HepG2 (cell line): ENCODE measurements around the gene PITX3. TPM values are rescaled to one million over a fixed set of nuclear protein-coding genes. Genes with fewer than 3 reads are reported as not detected.

Experiments used
- CBX5 ChIP-seq: sonication (generic); formaldehyde crosslinking; IDR thresholded peaks from 2 replicates; pipeline ENCODE4 v1.4.0; 2020; ENCODE audit warnings: missing genetic modification reagents, borderline replicate concordance
- ETS1 ChIP-seq: sonication (generic); formaldehyde crosslinking; IDR thresholded peaks from 2 replicates; pipeline ENCODE4 v1.4.0; 2020; ENCODE audit warnings: missing genetic modification reagents
- FOXC1 ChIP-seq: sonication (generic); formaldehyde crosslinking; IDR thresholded peaks from 2 replicates; pipeline ENCODE4 v1.8.0; 2022; ENCODE audit warnings: mild to moderate bottlenecking, missing genetic modification reagents, borderline replicate concordance
- HMGA1 ChIP-seq: sonication (generic); formaldehyde crosslinking; conservative IDR thresholded peaks from 2 replicates; pipeline ENCODE4 v1.4.0; 2020; ENCODE audit warnings: missing genetic modification reagents
- JARID2 ChIP-seq: sonication (generic); formaldehyde crosslinking; IDR thresholded peaks from 2 replicates; pipeline ENCODE4 v1.8.1; 2023; ENCODE audit warnings: missing genetic modification reagents, inconsistent platforms; ENCODE audit not compliant: insufficient replicate concordance
- MAFG ChIP-seq: sonication (generic); formaldehyde crosslinking; IDR thresholded peaks from 2 replicates; pipeline ENCODE4 v1.5.1; 2020; ENCODE audit warnings: mild to moderate bottlenecking, missing genetic modification reagents
- MLLT10 ChIP-seq: sonication (generic); formaldehyde crosslinking; IDR thresholded peaks from 2 replicates; pipeline ENCODE4 v1.4.0; 2020; ENCODE audit warnings: missing genetic modification reagents
- MTA3 ChIP-seq: sonication (generic); formaldehyde crosslinking; IDR thresholded peaks from 2 replicates; pipeline ENCODE4 v1.4.0; 2020; ENCODE audit warnings: missing genetic modification reagents
- MTERF4 ChIP-seq: sonication (generic); formaldehyde crosslinking; IDR thresholded peaks from 2 replicates; pipeline ENCODE4 v1.8.0; 2023; ENCODE audit warnings: mild to moderate bottlenecking, missing genetic modification reagents
- NPAS2 ChIP-seq: sonication (generic); formaldehyde crosslinking; IDR thresholded peaks from 2 replicates; pipeline ENCODE4 v1.8.0; 2022; ENCODE audit warnings: mild to moderate bottlenecking, missing genetic modification reagents, borderline replicate concordance
- NRL ChIP-seq: sonication (generic); formaldehyde crosslinking; IDR thresholded peaks from 2 replicates; pipeline ENCODE4 v1.5.0; 2020; ENCODE audit warnings: missing genetic modification reagents, mild to moderate bottlenecking, moderate library complexity, borderline replicate concordance
- SIX1 ChIP-seq: sonication (generic); formaldehyde crosslinking; IDR thresholded peaks from 2 replicates; pipeline ENCODE4 v1.4.0; 2020; ENCODE audit warnings: missing genetic modification reagents, borderline replicate concordance
- SRSF4 ChIP-seq: fragments of 200-400 bp; formaldehyde crosslinking; IDR thresholded peaks from one replicate; pipeline ENCODE4 v1.6.1; 2018; ENCODE audit warnings: mild to moderate bottlenecking, low read depth, low read length, moderate library complexity; ENCODE audit not compliant: poor library complexity, severe bottlenecking
- ZC3H4 ChIP-seq: sonication (generic); formaldehyde crosslinking; IDR thresholded peaks from 2 replicates; pipeline ENCODE4 v1.4.0; 2020; ENCODE audit warnings: missing genetic modification reagents, borderline replicate concordance
- ZNF577 ChIP-seq: sonication (generic); formaldehyde crosslinking; IDR thresholded peaks from 2 replicates; pipeline ENCODE4 v1.4.0; 2020; ENCODE audit warnings: mild to moderate bottlenecking, low read depth, missing genetic modification reagents, borderline replicate concordance
- ZNF678 ChIP-seq: sonication (generic); formaldehyde crosslinking; IDR thresholded peaks from 2 replicates; pipeline ENCODE4 v1.4.0; 2020; ENCODE audit warnings: mild to moderate bottlenecking, missing genetic modification reagents
- ZNF747 ChIP-seq: sonication (generic); formaldehyde crosslinking; IDR thresholded peaks from 2 replicates; pipeline ENCODE4 v1.8.1; 2023; ENCODE audit warnings: missing genetic modification reagents, mild to moderate bottlenecking, borderline replicate concordance
- ZNF788 ChIP-seq: sonication (generic); formaldehyde crosslinking; IDR thresholded peaks from 2 replicates; pipeline ENCODE4 v1.5.0; 2020; ENCODE audit warnings: mild to moderate bottlenecking, missing genetic modification reagents, borderline replicate concordance
- polyA plus RNA-seq, 8 experiments: library from polyadenylated mRNA; depleted of rRNA in 3 of 8; stranded (reverse) in 7 of 8; unstranded in 1 of 8; fragments of >200 nt; fragmentation: Illumina TruSeq in 4 of 8; extraction: Trizol in 4 of 8; gene quantifications; 2 replicates each; pipeline versions ENCODE4 v1.2.1 to v1.2.3, GENCODE V29; 2011 to 2016; ENCODE audit warnings: low read depth in 4 of 8, missing spikeins in 1 of 8, mixed read lengths in 1 of 8; ENCODE audit not compliant: insufficient read depth in 1 of 8
- total RNA-seq, 5 experiments: library from RNA; depleted of rRNA; stranded (reverse); fragments of >200 nt; fragmentation: Illumina TruSeq; extraction: Trizol; gene quantifications; 2 replicates each; pipeline ENCODE4 v1.2.3, GENCODE V29; 2016; ENCODE audit warnings: low read depth in 1 of 5
- TF ChIP-seq, protein P1 (sequence below): sonication (generic); formaldehyde crosslinking; conservative IDR thresholded peaks from 2 replicates; pipeline ENCODE4 v1.4.0; 2020; ENCODE audit warnings: missing genetic modification reagents
- TF ChIP-seq, protein P2 (sequence below): sonication (generic); formaldehyde crosslinking; IDR thresholded peaks from 2 replicates; pipeline ENCODE4 v1.5.0; 2020; ENCODE audit warnings: mild to moderate bottlenecking, missing genetic modification reagents, moderate library complexity
- TF ChIP-seq, protein P3 (sequence below): sonication (generic); formaldehyde crosslinking; IDR thresholded peaks from 2 replicates; pipeline ENCODE4 v1.8.0; 2022; ENCODE audit warnings: mild to moderate bottlenecking, missing genetic modification reagents, moderate library complexity

PITX3 gene
- total and polyA plus RNA-seq, 2 of the 13 experiments (the other 11 are each of a cell fraction or from before 2014, with no cell fraction given) = not detected

DNA sequence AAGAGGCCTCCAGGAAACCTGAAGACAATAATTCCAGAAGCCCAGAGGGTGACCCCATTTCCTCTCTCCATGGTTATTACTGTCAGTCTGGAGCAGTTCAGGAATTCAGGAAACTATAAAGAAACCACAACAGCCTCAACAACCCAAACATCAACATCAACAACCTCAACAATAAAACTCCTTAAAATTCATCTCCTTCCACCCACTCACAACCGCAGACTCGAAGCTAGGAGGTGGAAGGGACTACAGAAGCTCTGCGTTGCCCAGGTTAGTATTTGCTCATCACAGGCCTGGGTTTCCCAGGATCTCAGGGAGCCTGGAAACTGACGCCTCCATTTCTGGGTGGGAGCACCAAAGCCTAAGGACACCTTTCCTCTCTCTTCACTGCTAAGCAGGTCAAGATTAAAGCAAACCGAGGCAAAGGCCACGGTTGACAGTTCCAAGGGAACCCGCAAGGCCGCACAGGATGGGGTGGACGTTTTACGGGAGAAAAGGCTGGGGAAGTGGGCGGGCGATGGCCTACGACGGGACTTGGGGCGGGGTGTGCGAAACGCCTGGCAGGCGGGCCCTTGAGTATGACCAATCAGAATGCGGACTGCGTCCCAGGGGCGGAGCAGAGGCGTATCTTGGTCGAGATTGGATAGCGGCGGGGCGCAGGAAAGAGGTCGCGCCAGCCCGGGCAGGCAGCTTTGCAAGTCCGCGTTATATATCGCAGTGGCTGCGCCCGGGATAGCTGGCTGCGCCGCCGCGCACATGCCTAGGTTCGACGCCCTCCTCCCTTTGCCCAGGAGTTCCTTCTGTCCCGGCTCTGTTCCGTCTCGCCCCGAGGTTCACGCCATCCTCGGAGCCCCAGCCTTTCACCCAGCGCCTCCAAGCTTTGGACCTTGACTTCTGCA lies 15.4 kb downstream of the PITX3 start, which contains the start of gene ELOVL3 (continued):
- TF ChIP-seq SRSF4 = no peak
- no peak for TF ChIP-seq MLLT10 (CRISPR knock-in tag)
- TF ChIP-seq ZNF747 (CRISPR knock-in tag) = 0 out of 2 replicates have a peak, but pooled peaks have one; percentile 81
- TF ChIP-seq, protein P1, sequence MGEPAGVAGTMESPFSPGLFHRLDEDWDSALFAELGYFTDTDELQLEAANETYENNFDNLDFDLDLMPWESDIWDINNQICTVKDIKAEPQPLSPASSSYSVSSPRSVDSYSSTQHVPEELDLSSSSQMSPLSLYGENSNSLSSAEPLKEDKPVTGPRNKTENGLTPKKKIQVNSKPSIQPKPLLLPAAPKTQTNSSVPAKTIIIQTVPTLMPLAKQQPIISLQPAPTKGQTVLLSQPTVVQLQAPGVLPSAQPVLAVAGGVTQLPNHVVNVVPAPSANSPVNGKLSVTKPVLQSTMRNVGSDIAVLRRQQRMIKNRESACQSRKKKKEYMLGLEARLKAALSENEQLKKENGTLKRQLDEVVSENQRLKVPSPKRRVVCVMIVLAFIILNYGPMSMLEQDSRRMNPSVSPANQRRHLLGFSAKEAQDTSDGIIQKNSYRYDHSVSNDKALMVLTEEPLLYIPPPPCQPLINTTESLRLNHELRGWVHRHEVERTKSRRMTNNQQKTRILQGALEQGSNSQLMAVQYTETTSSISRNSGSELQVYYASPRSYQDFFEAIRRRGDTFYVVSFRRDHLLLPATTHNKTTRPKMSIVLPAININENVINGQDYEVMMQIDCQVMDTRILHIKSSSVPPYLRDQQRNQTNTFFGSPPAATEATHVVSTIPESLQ (CRISPR knock-in tag) = no peak
- no peak for TF ChIP-seq CBX5 (CRISPR knock-in tag)
- peak; percentile 73; the same call in 1 of the 2 replicates for TF ChIP-seq ZNF788 (CRISPR knock-in tag)
- peak; percentile 98 for TF ChIP-seq NRL (CRISPR knock-in tag)
- TF ChIP-seq ETS1 (CRISPR knock-in tag) = no peak; the same call in 1 of the 2 replicates
- no peak for TF ChIP-seq JARID2 (CRISPR knock-in tag)
- peak; percentile 99 for TF ChIP-seq FOXC1 (CRISPR knock-in tag)
- TF ChIP-seq, protein P2, sequence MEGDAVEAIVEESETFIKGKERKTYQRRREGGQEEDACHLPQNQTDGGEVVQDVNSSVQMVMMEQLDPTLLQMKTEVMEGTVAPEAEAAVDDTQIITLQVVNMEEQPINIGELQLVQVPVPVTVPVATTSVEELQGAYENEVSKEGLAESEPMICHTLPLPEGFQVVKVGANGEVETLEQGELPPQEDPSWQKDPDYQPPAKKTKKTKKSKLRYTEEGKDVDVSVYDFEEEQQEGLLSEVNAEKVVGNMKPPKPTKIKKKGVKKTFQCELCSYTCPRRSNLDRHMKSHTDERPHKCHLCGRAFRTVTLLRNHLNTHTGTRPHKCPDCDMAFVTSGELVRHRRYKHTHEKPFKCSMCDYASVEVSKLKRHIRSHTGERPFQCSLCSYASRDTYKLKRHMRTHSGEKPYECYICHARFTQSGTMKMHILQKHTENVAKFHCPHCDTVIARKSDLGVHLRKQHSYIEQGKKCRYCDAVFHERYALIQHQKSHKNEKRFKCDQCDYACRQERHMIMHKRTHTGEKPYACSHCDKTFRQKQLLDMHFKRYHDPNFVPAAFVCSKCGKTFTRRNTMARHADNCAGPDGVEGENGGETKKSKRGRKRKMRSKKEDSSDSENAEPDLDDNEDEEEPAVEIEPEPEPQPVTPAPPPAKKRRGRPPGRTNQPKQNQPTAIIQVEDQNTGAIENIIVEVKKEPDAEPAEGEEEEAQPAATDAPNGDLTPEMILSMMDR (CRISPR knock-in tag) = no peak
- TF ChIP-seq, protein P3, sequence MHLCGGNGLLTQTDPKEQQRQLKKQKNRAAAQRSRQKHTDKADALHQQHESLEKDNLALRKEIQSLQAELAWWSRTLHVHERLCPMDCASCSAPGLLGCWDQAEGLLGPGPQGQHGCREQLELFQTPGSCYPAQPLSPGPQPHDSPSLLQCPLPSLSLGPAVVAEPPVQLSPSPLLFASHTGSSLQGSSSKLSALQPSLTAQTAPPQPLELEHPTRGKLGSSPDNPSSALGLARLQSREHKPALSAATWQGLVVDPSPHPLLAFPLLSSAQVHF = peak; percentile 77; the same call in 1 of the 2 replicates
- TF ChIP-seq NPAS2 (CRISPR knock-in tag) = no peak
- TF ChIP-seq MTA3 = no peak
- TF ChIP-seq SIX1 (CRISPR knock-in tag) = no peak
- TF ChIP-seq ZNF577 = no peak
- peak; percentile 97 for TF ChIP-seq ZNF678 (CRISPR knock-in tag)
- TF ChIP-seq MTERF4 = peak; percentile 99
- no peak for TF ChIP-seq ZC3H4 (CRISPR knock-in tag)
- TF ChIP-seq HMGA1 = no peak
- TF ChIP-seq MAFG = peak; percentile 33; the same call in 1 of the 2 replicates
